Measurements from ENCODE around the gene NACC2.
A peak's percentile ranks its signal among the peaks of the same experiment; 100 is the strongest.

The NACC2 gene

GRCh38 chr9:136095070-136096058 is at the start of gene NACC2:
Gene NACC2 (minus strand): TSS chr9:136095289. CDS start chr9:136050521, 44,768 bp downstream.
- peak within 1 kb of the TSS; percentile 71 for H3K4me3 ChIP-seq (ENCODE audit: low read length)
- no peak for TF ChIP-seq CTCF (IDR thresholded peaks at IDR 0.05; ENCODE audit: insufficient read depth, low read depth, low read length, missing control alignments)
- DNase-seq (ENCODE audit: low read depth), result peak; percentile 76

- DNase-seq (ENCODE audit: low read depth), result no peak
- H3K4me3 ChIP-seq (ENCODE audit: low read length), result no peak overlapping the region
- no peak for TF ChIP-seq CTCF (IDR thresholded peaks at IDR 0.05; ENCODE audit: insufficient read depth, low read depth, low read length, missing control alignments)
These were observed 49.4 kb upstream of the NACC2 start for GRCh38 chr9:136144450-136144849.

- H3K4me3 ChIP-seq (ENCODE audit: low read length), result no peak overlapping the region
- peak; percentile 45 for DNase-seq (ENCODE audit: low read depth)
- TF ChIP-seq CTCF (IDR thresholded peaks at IDR 0.05; ENCODE audit: insufficient read depth, low read depth, low read length, missing control alignments), result peak; percentile 38
These were observed 48.3 kb upstream of the NACC2 start for GRCh38 chr9:136143215-136144001.

GRCh38 chr9:136142859-136143214 is 47.7 kb upstream of the NACC2 start:
- DNase-seq (ENCODE audit: low read depth), result no peak
- no peak for TF ChIP-seq CTCF (IDR thresholded peaks at IDR 0.05; ENCODE audit: insufficient read depth, low read depth, low read length, missing control alignments)

GRCh38 chr9:136142414-136142796 is 47.3 kb upstream of the NACC2 start:
- DNase-seq (ENCODE audit: low read depth), result no peak
- TF ChIP-seq CTCF (IDR thresholded peaks at IDR 0.05; ENCODE audit: insufficient read depth, low read depth, low read length, missing control alignments), result no peak

More at GRCh38 chr9:136142859-136143214, 47.7 kb upstream of the NACC2 start:
- no peak overlapping the region for H3K4me3 ChIP-seq (ENCODE audit: low read length)

GRCh38 chr9:136141682-136142413 is 46.8 kb upstream of the NACC2 start:
- TF ChIP-seq CTCF (IDR thresholded peaks at IDR 0.05; ENCODE audit: insufficient read depth, low read depth, low read length, missing control alignments), result no peak
- DNase-seq (ENCODE audit: low read depth), result no peak

More at GRCh38 chr9:136142414-136142796, 47.3 kb upstream of the NACC2 start:
- H3K4me3 ChIP-seq (ENCODE audit: low read length), result no peak overlapping the region

More at GRCh38 chr9:136141682-136142413, 46.8 kb upstream of the NACC2 start:
- no peak overlapping the region for H3K4me3 ChIP-seq (ENCODE audit: low read length)
